ENCODE measurements around the gene EVA1A.

EVA1A gene

DNA sequence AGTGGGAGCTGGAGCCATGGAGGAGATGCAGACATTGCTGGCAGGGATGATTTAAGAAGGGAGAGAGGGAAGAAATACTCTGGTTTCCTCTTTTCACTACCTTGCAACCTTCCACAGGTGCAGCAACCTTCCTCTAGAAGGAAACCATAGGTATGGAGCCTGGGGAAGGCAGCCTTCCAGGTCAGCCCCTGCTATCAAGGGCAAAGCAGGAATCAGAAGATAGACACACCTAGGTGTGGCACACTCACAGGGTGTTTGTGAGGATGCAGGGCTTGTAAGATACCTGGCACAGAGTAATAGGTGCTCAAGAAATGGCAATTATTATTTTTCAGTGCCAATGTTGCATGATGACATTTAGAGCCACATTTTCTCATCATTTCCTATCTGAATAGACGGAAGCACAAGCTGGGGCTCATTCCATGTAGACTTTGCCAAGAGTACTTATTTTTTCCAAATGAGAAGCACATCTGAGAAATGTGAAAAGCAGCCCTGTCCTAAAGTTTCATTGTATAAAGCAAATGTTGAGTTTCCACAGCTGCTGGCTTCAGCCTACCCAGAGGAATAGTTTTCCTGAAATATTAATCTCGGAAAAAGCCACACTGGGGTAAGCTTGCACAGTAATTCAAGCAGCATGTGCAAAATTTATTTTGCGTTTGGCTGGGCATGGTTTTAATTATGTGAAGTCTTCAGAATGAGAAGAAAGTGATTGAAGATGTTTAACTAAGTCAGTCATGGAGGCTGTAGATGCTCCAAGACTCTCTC is 20.6 kb downstream of the EVA1A start:
- peak; percentile 91 for DNase-seq

DNA sequence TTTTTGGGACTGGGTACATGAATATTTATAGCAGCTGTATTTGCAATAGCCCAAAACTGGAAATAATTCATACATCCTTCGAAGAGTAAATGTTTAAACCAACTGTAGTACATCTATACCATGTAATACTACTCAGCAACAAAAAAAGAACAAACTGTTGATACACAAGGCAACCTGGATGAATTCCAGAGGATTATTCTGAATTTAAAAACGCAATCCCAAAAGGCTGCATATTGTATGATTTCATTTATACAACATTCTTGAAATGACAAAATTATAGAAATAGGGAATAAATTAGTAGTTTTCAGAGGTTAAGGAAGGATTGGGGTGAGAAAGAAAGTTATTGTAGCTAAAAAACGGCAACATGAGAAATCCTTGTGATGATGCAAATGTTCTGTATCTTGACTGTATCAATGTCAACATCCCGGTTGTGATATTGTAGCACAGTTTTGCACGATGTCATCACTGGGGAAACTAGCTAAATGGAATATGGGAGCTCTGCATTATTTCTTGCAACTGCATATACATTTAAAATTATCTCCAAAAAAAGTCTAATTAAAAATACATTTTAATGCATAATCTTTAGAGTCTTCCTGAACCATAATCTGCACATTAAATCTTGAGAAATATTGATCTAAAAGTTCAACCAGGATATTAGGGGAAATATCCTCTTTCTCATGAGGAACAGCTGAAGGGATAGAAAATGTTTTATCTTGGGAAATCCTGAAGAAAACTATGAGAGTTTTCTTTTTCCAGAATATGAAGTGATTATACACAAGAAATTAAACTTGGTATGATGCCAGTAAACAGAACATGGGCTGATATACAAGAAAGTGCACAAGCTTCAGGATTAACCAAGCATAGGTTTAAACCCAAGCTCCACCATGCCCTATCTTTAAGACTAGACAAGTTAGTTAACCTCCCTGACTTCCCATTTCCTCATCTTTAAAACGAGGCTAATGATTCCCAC is 21.9 kb downstream of the EVA1A start:
- DNase-seq, result no peak

DNA sequence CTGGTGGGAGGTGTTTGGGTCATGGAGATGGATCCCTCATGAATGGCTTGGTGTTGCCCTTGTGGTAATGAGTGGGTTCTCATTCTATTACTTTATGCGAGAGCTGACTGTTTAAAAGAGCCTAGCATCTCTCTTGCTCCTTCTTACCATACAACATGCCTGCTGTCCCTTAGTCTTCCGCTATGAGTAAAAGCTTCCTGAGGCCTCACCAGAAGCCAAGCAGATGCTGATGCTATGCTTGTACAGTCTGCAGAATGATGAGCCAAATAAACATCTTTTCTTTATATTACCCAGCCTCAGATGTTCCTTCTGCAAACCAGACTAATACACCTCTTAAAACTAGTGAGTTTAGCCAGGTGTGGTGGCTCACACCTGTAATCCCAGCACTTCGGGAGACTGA is 23.1 kb downstream of the EVA1A start:
- DNase-seq, result no peak

DNA sequence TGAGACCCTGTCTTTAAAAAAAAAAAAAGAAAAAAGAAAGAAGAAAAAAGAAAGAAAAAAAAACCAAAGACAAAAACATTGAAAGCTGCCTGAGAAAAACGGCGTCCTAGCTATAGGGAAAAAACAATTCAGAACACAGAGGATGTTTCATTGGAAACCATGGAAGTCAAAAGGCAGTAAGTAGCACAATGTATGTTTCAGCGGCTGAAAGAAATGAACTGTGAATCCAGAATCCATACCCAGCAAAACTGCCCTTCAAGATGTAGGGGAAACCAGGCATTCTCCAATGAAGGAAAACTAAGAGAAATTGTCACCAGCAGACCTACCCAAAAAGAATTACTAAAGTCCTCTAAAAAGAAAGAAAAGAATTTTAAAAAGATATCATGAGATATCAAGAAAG is 27.6 kb downstream of the EVA1A start:
- no peak for DNase-seq

DNA sequence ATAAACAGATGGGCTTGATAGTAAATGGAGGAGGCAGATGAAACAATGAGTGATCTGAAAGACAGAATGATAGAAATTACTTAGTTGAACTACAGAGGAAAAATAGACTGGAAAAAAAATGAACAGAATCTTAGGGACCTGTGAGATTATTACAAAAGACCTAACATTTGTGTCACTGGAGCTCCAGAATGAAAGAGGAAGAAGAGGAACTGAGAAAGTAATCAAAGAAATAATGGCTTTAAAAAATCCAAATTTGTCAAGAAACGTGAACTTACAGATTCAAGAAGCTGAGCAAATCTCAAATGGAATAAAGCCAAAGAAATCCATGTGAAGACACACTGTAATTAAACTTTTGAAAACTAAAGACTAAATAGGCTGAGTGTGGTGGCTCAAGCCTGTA is 28.3 kb downstream of the EVA1A start:
- no peak for DNase-seq

DNA sequence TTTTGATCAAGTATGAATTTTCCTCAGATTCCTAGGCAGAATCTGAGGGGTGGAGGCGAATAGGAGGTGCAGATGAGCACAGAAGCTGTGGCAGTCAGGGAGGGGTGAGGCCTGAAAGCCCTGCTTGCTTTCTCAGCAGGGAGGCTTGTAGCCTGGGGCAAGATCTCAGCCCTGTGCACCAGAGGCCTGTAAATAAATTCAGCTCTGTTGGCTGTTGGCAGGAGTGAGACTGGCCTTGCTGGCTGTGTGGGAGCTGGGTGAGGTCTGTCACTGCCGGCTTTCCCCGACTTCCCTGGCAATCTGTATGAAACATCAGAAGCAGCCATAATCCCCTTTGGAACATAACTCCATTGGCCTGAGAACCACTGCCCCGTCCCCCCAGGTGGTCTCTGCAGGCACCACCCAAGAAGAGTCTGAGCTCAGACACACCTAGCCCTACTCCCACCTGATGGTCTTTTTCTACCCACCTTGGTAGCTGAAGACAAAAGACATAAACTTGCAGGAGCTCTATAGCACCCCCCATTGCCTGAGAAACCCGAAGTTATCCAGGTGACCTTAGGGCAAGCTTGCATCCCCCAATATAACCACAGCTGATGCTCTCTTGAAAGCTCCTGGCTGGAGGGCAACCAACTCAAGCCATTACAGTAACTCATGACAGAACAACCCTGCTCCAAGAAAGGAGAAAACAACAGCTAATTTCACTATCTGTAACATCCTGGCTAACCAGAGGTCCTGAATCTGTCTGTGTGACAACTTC is 32.3 kb downstream of the EVA1A start:
- DNase-seq, result no peak

DNA sequence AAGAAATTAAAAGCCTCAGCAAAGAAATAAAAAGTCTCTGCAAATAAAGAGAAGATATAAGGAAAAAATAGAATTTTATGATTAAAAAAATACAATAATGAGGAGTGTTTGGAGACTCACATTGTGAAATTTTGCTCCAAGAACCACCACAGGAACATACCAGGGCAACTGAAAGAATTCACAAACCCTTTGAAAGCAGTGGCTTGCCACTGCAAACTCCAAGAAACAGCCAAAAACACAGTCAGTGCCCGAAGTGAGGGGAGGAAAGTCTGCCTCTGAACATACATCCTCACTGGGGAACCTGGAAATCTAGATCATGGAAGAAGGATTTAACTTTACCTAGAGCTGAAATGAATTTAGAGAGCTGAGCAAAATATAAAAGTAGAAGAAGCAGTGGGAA is 33.1 kb downstream of the EVA1A start:
- no peak for DNase-seq

DNA sequence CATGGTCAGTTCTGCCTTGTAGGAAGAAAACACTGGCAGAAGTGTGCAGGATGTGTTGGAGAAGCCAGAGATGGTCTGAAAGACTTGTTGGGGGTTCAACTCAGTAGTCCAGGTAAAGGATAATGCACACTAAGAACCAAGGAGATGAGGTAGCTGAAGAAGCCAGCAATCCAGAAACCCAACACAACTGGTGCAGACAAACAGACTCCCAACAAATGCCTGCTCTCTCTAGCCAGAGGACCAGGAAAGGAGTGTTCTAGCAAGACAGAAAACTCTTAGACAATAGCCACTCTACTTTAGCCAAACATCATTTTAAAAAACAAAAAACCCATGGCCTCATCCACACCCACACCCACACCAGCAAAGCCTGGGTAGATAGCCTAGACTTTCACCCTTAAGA is 33.9 kb downstream of the EVA1A start:
- no peak for DNase-seq

DNA sequence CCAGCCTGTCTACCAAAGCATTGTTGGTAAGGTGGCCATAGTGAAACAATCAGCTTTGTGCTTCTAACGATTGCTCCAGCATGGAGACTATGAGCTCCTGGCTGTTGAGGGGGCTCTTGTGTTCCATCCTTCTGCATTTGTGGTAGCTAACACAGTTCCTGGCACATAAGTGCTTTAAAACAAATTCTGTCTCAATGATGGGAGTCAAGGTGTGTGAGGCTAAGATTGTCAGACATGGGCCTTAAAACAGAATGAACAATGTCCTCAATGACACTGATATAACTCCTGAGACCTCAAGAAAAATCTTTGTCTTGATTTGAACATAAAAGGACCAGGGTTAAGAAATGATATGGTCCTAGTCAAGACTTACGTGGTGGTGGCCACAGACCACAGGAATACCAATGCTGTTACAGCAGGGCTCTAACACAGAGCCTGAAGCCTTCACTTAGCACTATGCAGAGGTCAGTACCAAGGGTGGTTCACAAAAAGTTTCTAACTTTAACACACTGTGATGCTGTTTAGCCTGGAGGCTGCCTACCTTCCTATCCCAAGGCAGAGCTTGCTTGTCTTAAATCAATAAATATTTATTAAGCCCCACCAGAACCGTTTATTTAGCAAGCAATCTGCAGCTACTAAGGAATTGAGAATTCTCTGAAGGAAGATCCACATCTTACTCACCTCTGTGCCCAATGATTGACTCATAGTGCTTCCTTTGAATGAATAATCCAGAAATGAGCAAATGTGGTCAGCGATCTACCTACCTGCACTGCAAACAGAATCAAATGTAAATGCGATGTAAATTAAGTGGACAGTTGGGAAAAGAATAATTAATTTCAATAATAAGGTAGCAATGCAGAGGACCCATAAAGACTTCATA is 35.1 kb downstream of the EVA1A start:
- no peak for DNase-seq

DNA sequence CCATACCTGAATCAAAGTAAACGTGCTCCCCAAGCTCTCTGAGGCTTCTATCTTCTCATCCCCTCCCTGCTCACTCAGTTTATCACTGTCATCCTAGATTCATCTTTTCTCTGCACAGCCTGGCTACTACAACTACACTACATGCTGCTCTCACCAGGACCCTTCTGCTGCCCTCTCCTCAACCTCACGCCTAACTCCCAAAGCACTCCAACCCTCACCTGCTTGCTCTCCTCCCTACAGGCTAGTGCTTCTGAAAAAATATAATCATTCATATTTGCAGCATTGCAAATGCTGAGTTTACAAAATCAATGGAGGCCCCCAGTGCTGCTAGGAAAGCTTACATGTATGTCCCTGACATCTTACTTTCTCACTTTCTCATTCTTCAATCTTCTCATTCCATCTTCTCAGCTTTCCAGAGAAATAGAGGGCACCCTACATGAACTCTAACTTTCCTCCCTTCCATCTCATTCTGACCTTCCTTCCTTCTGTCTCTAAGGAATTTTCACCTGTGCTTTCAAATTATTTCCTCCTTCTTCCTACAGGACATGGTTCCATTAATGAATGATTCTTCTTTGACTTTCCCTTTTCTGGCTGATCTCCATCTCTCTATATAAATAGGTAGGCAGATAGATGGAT is 36.3 kb downstream of the EVA1A start:
- DNase-seq, result no peak

DNA sequence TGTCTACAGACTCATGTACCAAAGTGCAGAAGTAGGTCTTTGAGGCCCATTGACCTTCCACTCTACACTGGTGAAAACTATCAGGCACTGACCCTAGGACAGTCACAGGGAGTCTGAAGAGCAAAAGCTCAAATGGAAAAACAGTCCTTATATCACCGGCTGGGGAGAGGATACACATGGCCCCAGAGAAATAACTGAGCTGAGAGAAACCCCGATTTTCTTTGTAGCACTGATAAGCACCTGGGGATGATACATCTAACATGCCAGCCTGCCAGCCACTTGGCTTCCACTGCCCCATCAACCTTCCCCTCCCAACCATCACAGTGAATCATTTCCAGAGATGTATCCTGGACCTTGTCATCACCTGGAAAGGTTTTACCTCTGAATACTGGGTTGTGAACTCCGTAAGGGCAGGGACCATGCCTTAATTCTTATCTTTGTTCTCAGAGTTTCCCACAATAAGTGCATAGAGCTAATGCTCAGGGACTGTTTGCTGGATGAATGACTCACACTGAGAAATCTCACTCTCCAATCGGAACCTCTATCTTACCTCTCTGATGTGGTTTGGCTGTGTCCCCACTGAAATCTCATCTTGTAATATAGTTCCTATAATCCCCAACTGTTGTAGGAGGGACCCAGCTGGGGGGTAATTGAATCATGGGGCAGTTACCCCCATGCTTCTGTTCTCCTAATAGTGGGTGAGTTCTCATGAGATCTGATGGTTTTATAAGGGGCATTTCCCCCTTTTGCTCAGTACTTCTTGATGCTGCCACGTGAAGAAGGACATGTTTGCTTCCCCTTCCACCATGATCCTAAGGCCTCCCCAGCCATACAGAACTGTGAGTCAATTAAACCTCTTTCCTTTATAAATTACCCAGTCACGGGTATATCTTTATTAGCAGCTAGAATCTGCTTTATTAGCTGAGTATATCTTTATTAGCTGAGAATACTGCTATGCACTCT is 37.1 kb downstream of the EVA1A start:
- DNase-seq, result peak; percentile 87

DNA sequence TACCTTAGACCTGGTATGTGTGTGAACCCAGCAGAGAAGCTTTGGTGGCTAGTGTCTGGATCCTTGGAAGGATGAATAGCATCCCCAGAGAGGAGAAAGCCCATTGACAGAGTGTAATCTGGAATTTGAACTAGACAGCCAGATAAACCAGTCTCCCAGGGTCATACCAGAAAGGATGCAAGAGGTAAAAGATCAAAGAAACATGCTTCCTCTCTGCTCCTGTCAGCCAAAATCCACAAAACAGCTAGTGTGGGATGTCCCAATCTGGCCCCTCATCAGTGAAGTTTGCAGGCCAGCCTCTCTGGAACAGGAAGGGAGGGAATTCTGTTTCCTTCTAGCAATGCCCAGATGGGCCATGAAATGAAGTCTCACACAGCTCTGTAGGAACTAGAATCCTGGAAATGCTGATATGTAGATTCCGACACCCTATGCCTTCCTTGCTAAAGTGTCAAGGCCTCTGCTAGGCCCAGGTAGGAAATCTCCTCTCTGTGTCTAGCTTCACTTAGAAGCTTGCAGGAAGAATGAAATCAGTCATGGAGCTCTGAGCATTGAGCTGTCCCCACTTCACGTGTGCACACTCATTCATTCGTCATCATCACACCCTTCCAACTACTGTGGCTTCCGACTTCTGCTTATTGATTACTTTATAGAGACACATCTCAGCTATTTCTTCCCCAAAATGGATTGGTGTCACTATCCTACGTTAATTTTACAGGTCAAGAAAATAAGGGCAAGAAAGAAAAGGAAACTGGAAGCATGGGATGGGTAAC is 38.0 kb downstream of the EVA1A start:
- DNase-seq, result no peak

DNA sequence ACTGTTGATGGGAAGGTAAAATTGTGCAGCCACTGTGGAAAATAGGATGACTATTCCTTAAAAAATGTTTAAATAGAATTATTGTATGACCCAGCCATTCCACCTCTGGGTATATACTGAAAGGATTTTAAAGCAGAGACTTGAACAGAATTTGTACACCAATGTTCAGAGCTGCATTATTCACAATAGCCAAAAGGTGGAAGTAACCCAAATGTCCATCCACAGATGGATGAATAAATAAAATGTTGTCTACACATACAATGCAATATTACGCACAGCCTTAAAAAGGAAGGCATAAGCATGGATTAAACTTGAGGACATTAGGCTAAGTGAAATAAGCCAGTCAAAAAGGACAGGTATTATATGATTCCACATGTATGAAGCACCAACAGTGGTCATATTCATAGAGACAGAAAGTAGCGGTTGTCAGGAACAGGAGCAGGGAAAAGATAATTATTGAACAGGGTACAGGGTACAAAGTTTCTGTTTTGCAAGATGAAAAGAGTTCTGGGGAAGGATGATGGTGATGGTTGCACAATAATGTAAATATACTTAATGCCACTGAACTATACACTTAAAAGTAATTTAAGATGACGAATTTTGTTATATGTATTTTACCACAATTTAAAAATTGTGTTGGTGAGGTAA is 39.4 kb downstream of the EVA1A start:
- no peak for DNase-seq

DNA sequence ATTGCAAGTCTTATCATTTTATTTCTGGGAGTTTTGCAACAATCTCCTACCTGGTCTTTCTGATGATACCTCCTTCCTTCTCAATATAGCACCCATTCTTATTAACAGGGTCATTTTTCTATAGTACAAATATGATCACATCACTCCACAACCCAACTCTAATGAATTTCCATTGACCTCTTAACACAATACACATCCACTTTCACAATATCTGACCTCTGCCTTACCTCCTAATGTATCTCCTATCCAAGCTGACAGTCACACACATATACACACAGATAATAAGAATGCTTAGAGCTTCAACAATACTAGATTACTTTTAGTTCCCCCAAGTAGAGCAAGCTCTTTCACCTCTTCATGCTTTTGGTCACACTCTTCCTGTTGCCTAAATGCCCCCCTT is 40.9 kb downstream of the EVA1A start:
- DNase-seq, result no peak

DNA sequence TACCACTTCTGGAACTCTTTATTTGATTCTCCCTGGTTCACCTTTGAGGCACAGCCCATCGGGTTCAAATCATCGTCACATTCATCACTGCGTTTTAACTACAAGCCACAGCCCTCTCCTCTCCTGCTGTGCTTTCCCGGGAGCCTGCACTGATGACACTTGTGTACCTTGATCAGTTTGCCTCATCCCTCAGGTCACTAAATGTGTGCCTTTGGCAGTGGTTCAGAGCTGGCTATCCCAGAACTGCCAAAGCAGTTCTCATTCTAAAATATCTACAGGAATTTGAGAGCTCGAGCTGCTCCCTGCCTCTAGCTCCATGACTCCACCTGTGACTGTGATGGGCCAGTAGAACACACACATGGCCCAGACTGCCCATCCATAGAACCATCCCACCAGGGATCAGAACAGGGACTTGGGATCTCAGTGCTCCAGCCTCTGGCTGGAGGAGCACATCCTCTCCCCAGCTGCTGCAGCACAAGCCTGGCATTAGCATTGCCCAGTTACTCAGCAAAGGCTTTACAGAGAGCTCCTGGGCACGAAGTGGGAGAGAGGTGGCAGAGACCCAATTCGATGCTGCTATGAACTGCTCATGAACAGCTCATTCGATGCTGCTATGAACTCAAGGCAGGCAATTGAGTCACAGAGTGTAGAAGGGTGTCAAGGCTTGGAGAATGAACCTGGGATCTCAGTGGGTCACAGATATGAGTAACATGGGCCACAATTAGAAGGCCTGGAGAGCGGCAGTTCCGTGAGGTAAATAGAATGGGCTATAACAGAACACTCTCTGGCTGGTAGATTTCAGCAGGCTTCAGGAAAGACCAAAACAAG is 41.9 kb downstream of the EVA1A start:
- DNase-seq, result no peak

DNA sequence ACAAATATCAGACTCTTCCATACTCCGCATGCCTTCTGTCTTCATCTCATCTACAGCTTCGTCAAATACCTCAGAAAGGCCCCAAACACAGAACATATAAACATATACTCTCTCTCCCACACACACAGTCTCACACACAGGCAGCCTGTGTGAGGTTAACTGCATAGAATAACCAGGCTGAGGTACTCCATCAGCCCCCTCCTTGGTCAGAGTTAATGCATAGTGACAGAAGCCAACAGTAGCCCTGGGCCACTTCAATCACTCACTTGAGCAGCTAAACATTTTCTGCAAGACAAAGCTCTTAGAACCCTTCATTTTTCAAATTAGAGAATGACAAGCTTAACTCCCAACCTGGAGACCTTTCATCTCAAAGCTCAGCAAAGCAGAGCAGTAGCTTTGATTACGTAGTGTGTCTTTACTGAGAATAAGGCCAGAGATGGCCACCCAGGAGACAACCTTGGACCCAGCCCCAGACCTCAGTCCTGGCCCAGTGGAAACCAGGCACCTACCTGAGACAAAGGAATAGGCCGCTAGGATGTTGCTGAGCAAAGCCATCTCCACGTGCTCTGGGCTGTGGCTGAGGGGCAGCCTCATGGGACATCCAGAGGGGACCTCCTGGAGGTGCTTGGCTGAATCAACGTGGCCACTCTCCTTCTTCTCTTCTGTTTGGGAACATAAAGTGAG is 43.0 kb downstream of the EVA1A start:
- DNase-seq, result no peak
